ENCODE measurements around the gene FOXG1. TPM values are rescaled to one million over a fixed set of nuclear protein-coding genes. Genes with fewer than 3 reads are reported as not detected.

Gene FOXG1
- total RNA-seq, 4 donors from 2014 or later = not detected

DNA sequence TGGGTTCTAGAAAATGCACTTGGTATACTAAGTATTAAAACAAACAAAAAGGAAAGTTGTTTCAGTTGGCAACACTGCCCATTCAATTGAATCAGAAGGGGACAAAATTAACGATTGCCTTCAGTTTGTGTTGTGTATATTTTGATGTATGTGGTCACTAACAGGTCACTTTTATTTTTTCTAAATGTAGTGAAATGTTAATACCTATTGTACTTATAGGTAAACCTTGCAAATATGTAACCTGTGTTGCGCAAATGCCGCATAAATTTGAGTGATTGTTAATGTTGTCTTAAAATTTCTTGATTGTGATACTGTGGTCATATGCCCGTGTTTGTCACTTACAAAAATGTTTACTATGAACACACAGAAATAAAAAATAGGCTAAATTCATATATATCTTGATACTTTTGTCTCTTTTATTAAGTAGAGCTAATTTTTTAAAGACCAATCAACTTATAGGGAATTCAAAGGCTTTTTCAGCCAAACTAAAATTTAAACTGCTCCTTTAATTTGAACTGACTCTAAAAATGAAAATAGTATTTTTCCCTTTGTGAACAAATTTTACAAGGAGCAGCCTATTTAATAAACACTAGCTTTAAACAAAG is 2.8 kb downstream of the FOXG1 start:
- Histone ChIP-seq H3K9me3 (peaks cover 0 to 4% (median 0%) of the 10 kb centered on the region in 4 donors), H3K4me1 (peaks cover 0 to 42% (median 12%) of the 10 kb centered on the region in 4 donors), H3K4me3 (no peak overlapping the region), H3K27ac (no peak overlapping the region), H3K27me3 (peaks cover 11 to 95% of the 10 kb centered on the region in 2 donors), H3K36me3 (no peaks in the 10 kb centered on the region)
- WGBS, 2 donors = 34 to 37% methylated on average over 4 of the region's 4 CpGs
- DNase-seq (ENCODE audit: low spot score in 2 of 2) = no peak
- no peak for TF ChIP-seq EP300 (IDR thresholded peaks at IDR 0.05)

GRCh38 chr14:28770061-28770460 is 3.5 kb downstream of the FOXG1 start:
- H3K27me3 ChIP-seq = peaks cover 11 to 95% of the 10 kb centered on the region in 2 donors
- no peak overlapping the region for H3K4me3 ChIP-seq
- H3K27ac ChIP-seq = no peak overlapping the region
- no peak for DNase-seq (ENCODE audit: low spot score in 2 of 2)
- H3K36me3 ChIP-seq = no peaks in the 10 kb centered on the region
- TF ChIP-seq EP300 (IDR thresholded peaks at IDR 0.05) (no peak), CTCF (IDR thresholded peaks at IDR 0.05) (no peak), POLR2A (IDR thresholded peaks at IDR 0.05) (no peak)
- peaks cover 0 to 45% (median 12%) of the 10 kb centered on the region in 4 donors for H3K4me1 ChIP-seq
- peaks cover 0 to 4% (median 0%) of the 10 kb centered on the region in 4 donors for H3K9me3 ChIP-seq
- 50 to 57% methylated on average over 1 of the region's 1 CpG for WGBS, 2 donors

GRCh38 chr14:28770630-28771029 is 4.0 kb downstream of the FOXG1 start:
- Histone ChIP-seq H3K27me3 (peaks cover 11 to 95% of the 10 kb centered on the region in 2 donors), H3K27ac (no peak overlapping the region), H3K4me1 (peaks cover 0 to 40% (median 8%) of the 10 kb centered on the region in 4 donors), H3K36me3 (no peaks in the 10 kb centered on the region), H3K9me3 (peaks cover 0 to 4% (median 0%) of the 10 kb centered on the region in 4 donors), H3K4me3 (no peak overlapping the region)
- TF ChIP-seq CTCF (IDR thresholded peaks at IDR 0.05) (no peak), POLR2A (IDR thresholded peaks at IDR 0.05) (no peak), EP300 (IDR thresholded peaks at IDR 0.05) (no peak)
- DNase-seq (ENCODE audit: low spot score in 2 of 2) = no peak

- TF ChIP-seq CTCF (IDR thresholded peaks at IDR 0.05) (no peak), EP300 (IDR thresholded peaks at IDR 0.05) (no peak), POLR2A (IDR thresholded peaks at IDR 0.05) (no peak)
- peaks cover 11 to 95% of the 10 kb centered on the region in 2 donors for H3K27me3 ChIP-seq
Observed at GRCh38 chr14:28771168-28771567, 4.6 kb downstream of the FOXG1 start.

GRCh38 chr14:28772613-28773012 is 6.0 kb downstream of the FOXG1 start:
- H3K27ac ChIP-seq = no peak overlapping the region

More at GRCh38 chr14:28771168-28771567, 4.6 kb downstream of the FOXG1 start:
- H3K27ac ChIP-seq = no peak overlapping the region
- H3K36me3 ChIP-seq = no peaks in the 10 kb centered on the region
- no peak for DNase-seq (ENCODE audit: low spot score in 2 of 2)
- H3K4me1 ChIP-seq = peaks cover 0 to 34% (median 5%) of the 10 kb centered on the region in 4 donors
- 2% methylated on average over 1 of the region's 1 CpG for WGBS, 2 donors
- peaks cover 0 to 4% (median 0%) of the 10 kb centered on the region in 4 donors for H3K9me3 ChIP-seq
- no peak overlapping the region for H3K4me3 ChIP-seq

More at GRCh38 chr14:28772613-28773012, 6.0 kb downstream of the FOXG1 start:
- H3K4me1 ChIP-seq = peaks cover 0 to 26% (median 0%) of the 10 kb centered on the region in 4 donors
- peaks cover 9 to 100% of the 10 kb centered on the region in 2 donors for H3K27me3 ChIP-seq
- TF ChIP-seq EP300 (IDR thresholded peaks at IDR 0.05) = no peak
- TF ChIP-seq CTCF (IDR thresholded peaks at IDR 0.05) = no peak
- no peak for TF ChIP-seq POLR2A (IDR thresholded peaks at IDR 0.05)
- no peak for DNase-seq (ENCODE audit: low spot score in 2 of 2)
- WGBS, 2 donors = 3 to 13% methylated on average over 3 of the region's 3 CpGs
- no peak overlapping the region for H3K4me3 ChIP-seq
- H3K9me3 ChIP-seq = peaks cover 0 to 4% (median 0%) of the 10 kb centered on the region in 4 donors
- H3K36me3 ChIP-seq = no peaks in the 10 kb centered on the region
